ENCODE data around the gene VIM. TPM values are rescaled to one million over a fixed set of nuclear protein-coding genes. Genes with fewer than 3 reads are reported as not detected.
"Not testable (repeated sequence)": the region's sequence is repeated elsewhere in the genome, so short reads cannot be mapped to it uniquely, and the experiment has no call there.

Gene VIM
- total RNA-seq, 2 experiments from 2014 or later = 515 to 525 TPM

DNA sequence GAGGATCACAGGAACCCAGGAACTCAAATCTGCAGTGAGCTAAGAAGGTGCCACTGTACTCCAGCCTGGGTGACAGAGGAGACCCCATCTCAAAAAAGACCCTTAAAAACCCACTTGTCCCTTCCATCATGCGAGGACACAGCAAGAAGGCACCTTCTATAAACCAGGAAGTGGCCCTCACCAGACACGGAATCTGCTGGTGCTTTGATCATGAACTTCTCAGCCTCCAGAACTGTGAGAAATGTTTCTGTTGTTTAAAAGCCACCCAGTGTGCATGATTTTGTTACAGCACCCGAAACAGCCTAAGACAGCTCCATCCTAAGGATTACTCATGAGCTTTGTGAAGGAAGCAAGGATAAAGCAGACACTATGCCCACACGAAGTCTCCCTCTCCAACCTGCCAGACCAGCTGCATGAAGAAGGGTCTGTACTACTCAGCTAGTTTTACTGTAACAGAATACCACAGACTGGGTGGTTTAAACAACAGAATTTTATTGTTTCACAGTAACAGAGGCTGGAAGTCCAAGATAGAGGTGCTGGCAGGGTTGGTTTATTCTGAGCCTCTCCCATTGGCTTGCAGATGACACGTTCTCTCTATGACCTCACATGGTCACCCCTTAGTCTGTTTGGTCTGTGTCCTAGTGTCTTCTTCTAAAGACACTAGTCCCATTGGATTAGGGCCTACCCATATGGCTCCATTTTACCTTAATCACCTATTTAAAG is 13.7 kb downstream of the VIM start:
- ChIA-PET POLR2A (interaction anchor here (0.6 to 0.9 kb wide), 3 partner anchors 14 to 715 kb away, joined by 4 to 5 read pairs (median 5); partner anchors contain the start of gene VIM), CTCF (interaction anchor here (3.0 kb wide), 1 partner anchor 15 kb away, joined by 8 read pairs; no protein-coding TSS in a partner anchor)
- DNase-seq = no peak
- Mint-ChIP-seq H3K27ac (no peak overlapping the region), H3K4me1 (ENCODE audit: low read depth) (peaks cover 3% of the 10 kb centered on the region), H3K27me3 (no peaks in the 10 kb centered on the region), H3K9me3 (no peaks in the 10 kb centered on the region), H3K4me3 (no peak overlapping the region), H3K36me3 (peaks cover 2% of the 10 kb centered on the region)
- intact Hi-C loops (cut with micrococcal nuclease) = no loop called here

GRCh38 chr10:17244700-17245365 is 16.8 kb downstream of the VIM start:
- ChIA-PET CTCF (interaction anchor here (1.7 kb wide), 1 partner anchor 391 kb away, joined by 3 read pairs; no protein-coding TSS in a partner anchor), POLR2A (no interaction called here)
- H3K27ac Mint-ChIP-seq = no peak overlapping the region

GRCh38 chr10:17247210-17247609 is 19.2 kb downstream of the VIM start:
- Mint-ChIP-seq H3K27me3 (no peaks in the 10 kb centered on the region), H3K9me3 (peaks cover 4% of the 10 kb centered on the region), H3K36me3 (no peaks in the 10 kb centered on the region), H3K4me1 (ENCODE audit: low read depth) (no peaks in the 10 kb centered on the region), H3K4me3 (no peak overlapping the region), H3K27ac (no peak overlapping the region)
- CTCF ChIA-PET = interaction anchor here (1.0 kb wide), 1 partner anchor 208 kb away, joined by 3 read pairs; no protein-coding TSS in a partner anchor
- intact Hi-C loops (cut with micrococcal nuclease) = no loop called here
- POLR2A ChIA-PET = no interaction called here
- no peak for DNase-seq

More at GRCh38 chr10:17244700-17245365, 16.8 kb downstream of the VIM start:
- peaks cover 4% of the 10 kb centered on the region for H3K9me3 Mint-ChIP-seq
- intact Hi-C loops (cut with micrococcal nuclease) = no loop called here
- no peak overlapping the region for H3K4me3 Mint-ChIP-seq
- peaks cover 2% of the 10 kb centered on the region for H3K4me1 Mint-ChIP-seq (ENCODE audit: low read depth)
- H3K27me3 Mint-ChIP-seq = no peaks in the 10 kb centered on the region
- no peak for DNase-seq
- H3K36me3 Mint-ChIP-seq = no peaks in the 10 kb centered on the region

DNA sequence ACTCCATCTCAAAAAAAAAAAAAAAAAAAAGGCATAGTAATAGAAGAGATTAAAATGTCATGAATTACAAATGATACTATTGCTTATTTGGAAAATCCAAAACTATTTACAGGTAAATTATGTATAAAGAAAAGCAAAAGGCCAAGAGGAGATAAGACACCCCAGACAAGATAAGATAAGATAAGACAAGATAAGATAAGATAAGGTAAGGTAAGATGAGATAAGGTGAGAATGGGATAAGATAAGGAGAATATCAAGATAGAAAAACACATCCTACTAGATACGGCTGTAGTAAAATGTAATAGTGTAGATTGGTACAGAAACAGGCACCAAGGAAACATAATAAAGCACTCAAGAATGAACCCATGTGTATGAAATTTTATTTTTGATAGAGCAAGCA is 20.9 kb downstream of the VIM start:
- ChIA-PET CTCF (no interaction called here), POLR2A (interaction anchor here (0.7 kb wide), 1 partner anchor 48 kb away, joined by 3 read pairs; no protein-coding TSS in a partner anchor)
- Mint-ChIP-seq H3K9me3 (peaks cover 4% of the 10 kb centered on the region), H3K4me3 (no peak overlapping the region), H3K4me1 (ENCODE audit: low read depth) (no peaks in the 10 kb centered on the region), H3K27me3 (no peaks in the 10 kb centered on the region), H3K36me3 (no peaks in the 10 kb centered on the region), H3K27ac (no peak overlapping the region)
- intact Hi-C loops (cut with micrococcal nuclease) = no loop called here
- no peak for DNase-seq

- H3K9me3 Mint-ChIP-seq = peaks cover 4% of the 10 kb centered on the region
Measured at GRCh38 chr10:17249820-17250219, 21.8 kb downstream of the VIM start.

GRCh38 chr10:17250736-17251135 is 22.7 kb downstream of the VIM start:
- DNase-seq = no peak
- H3K9me3 Mint-ChIP-seq = peaks cover 4% of the 10 kb centered on the region
- no peaks in the 10 kb centered on the region for H3K27me3 Mint-ChIP-seq
- POLR2A ChIA-PET = no interaction called here
- CTCF ChIA-PET = interaction anchor here (1.1 kb wide), 2 partner anchors 408 to 423 kb away, joined by 3 to 5 read pairs; no protein-coding TSS in a partner anchor
- intact Hi-C loops (cut with micrococcal nuclease) = no loop called here
- H3K27ac Mint-ChIP-seq = no peak overlapping the region
- peaks cover 2% of the 10 kb centered on the region for H3K4me1 Mint-ChIP-seq (ENCODE audit: low read depth)
- no peaks in the 10 kb centered on the region for H3K36me3 Mint-ChIP-seq
- no peak overlapping the region for H3K4me3 Mint-ChIP-seq

More at GRCh38 chr10:17249820-17250219, 21.8 kb downstream of the VIM start:
- Mint-ChIP-seq H3K27ac (no peak overlapping the region), H3K27me3 (no peaks in the 10 kb centered on the region), H3K36me3 (no peaks in the 10 kb centered on the region), H3K4me3 (no peak overlapping the region), H3K4me1 (ENCODE audit: low read depth) (no peaks in the 10 kb centered on the region)
- POLR2A ChIA-PET = no interaction called here
- no peak for DNase-seq
- CTCF ChIA-PET = interaction anchor here (1.1 kb wide), 2 partner anchors 407 to 422 kb away, joined by 3 to 5 read pairs; no protein-coding TSS in a partner anchor
- intact Hi-C loops (cut with micrococcal nuclease) = no loop called here

- H3K27ac Mint-ChIP-seq; H3K4me1 Mint-ChIP-seq (ENCODE audit: low read depth); POLR2A ChIA-PET; H3K27me3 Mint-ChIP-seq; intact Hi-C loops (cut with micrococcal nuclease); H3K9me3 Mint-ChIP-seq; H3K36me3 Mint-ChIP-seq; H3K4me3 Mint-ChIP-seq; DNase-seq: not testable (repeated sequence)
- CTCF ChIA-PET = interaction anchor here (0.9 to 2.6 kb wide), 4 partner anchors 154 to 426 kb away, joined by 3 to 11 read pairs (median 4); no protein-coding TSS in a partner anchor
Measured at GRCh38 chr10:17254543-17255050, 26.6 kb downstream of the VIM start.

GRCh38 chr10:17255512-17255911 is 27.5 kb downstream of the VIM start:
- Mint-ChIP-seq H3K9me3 (no peaks in the 10 kb centered on the region), H3K4me3 (no peak overlapping the region), H3K27me3 (no peaks in the 10 kb centered on the region), H3K36me3 (no peaks in the 10 kb centered on the region), H3K4me1 (ENCODE audit: low read depth) (peaks cover 5% of the 10 kb centered on the region), H3K27ac (no peak overlapping the region)
- ChIA-PET POLR2A (no interaction called here), CTCF (interaction anchor here (0.9 to 2.6 kb wide), 2 partner anchors 154 to 427 kb away, joined by 3 to 11 read pairs; no protein-coding TSS in a partner anchor)
- intact Hi-C loops (cut with micrococcal nuclease) = no loop called here
- DNase-seq = no peak

DNA sequence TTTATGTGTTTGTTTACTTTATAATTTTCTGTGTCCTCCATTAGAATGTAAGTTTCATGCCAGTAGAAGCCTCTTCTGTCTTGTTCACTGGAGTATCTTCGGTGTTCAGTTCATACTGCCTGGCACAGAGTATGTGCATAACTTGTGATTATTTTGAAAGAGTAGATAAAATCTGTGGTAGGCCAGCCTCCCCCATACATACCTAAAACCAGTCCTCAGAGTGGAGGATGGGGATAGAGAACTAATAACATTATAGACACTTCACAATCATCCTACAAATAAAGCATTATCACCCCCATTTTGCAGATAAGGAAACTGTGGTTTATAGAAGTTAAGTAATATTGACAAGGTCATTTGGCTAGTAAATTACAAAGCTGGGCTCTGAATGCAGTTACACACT is 28.0 kb downstream of the VIM start:
- intact Hi-C loops (cut with micrococcal nuclease) = no loop called here
- H3K36me3 Mint-ChIP-seq = no peaks in the 10 kb centered on the region
- no peak overlapping the region for H3K4me3 Mint-ChIP-seq
- H3K9me3 Mint-ChIP-seq = no peaks in the 10 kb centered on the region
- CTCF ChIA-PET = interaction anchor here (0.7 to 2.6 kb wide), 15 partner anchors 12 to 439 kb away, joined by 3 to 15 read pairs (median 6); partner anchors contain the start of gene RSU1
- POLR2A ChIA-PET = no interaction called here
- H3K27me3 Mint-ChIP-seq = no peaks in the 10 kb centered on the region
- no peak for DNase-seq
- no peak overlapping the region for H3K27ac Mint-ChIP-seq
- peaks cover 5% of the 10 kb centered on the region for H3K4me1 Mint-ChIP-seq (ENCODE audit: low read depth)

DNA sequence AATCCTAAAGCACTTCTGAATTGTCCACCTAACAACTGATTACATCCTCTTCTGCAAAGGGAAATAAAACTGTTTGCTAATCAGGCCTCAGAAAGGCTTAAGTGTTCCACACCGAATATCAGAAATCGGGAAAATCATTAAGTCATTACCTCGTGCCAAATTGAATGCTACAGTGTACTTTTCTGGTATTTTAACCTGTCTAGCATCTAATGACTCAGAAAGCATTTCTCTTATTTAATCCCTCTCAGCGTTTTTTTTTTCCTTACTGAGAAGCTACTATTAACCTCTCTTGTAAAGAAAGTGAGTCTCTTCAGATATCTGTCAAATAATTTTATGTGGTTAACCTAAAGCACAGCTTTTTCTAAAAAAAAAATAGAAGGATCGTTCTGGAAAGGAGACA is 28.6 kb downstream of the VIM start:
- Mint-ChIP-seq H3K27me3 (no peaks in the 10 kb centered on the region), H3K27ac (no peak overlapping the region), H3K36me3 (no peaks in the 10 kb centered on the region), H3K4me1 (ENCODE audit: low read depth) (peaks cover 5% of the 10 kb centered on the region), H3K9me3 (peaks cover 6% of the 10 kb centered on the region), H3K4me3 (no peak overlapping the region)
- DNase-seq = no peak
- CTCF ChIA-PET = interaction anchor here (0.7 to 1.7 kb wide), 21 partner anchors 9 to 440 kb away, joined by 3 to 15 read pairs (median 5); partner anchors contain the start of gene RSU1
- POLR2A ChIA-PET = no interaction called here
- intact Hi-C loops (cut with micrococcal nuclease) = loop anchor here (1.0 kb wide), 3 partner anchors 365 to 428 kb away; no protein-coding TSS in a partner anchor

DNA sequence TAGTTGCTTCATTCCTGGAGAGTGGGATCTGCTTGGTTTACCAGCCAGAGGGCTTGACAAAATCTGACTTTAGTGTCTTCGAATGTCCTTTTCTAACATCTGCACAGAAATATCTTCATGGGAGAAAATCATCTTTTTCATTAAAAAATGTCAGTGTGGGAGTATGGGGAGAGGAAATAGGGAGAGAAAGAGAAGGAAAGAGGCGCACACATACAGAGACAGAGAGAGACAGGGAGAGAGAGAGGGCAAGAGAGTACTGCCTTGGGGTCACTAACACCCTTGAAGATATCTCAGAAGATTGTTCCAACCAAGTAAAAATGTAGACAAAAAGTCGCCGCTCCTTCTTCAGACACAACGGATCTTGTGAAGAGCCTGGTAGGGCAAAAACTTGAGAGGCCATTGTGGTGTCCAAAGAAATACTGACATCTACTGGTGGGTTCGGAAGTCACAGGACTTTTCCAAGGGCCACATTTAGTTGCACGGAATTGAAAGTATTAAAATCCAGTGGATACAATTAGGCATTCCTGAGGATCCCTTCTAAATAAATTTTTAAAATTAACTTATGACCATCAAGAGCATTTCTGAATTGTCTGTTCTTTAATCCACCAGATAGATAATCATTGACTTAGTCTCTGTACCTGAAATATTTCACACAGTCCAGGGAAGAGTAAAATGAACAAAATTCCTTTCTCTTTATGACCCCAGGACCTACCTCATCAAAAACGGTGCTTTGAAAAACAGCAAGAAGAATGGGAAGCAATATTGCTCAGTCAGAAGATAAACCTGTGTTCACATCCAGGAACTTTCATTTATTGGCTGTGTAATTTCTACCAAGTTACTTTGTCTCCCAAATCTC is 29.7 kb downstream of the VIM start:
- no peak overlapping the region for H3K27ac Mint-ChIP-seq
- DNase-seq = peak; percentile 58
- H3K27me3 Mint-ChIP-seq = no peaks in the 10 kb centered on the region
- H3K4me3 Mint-ChIP-seq = peak overlapping the region; percentile 5
- intact Hi-C loops (cut with micrococcal nuclease) = loop anchor here (1.0 kb wide), 3 partner anchors 366 to 429 kb away; no protein-coding TSS in a partner anchor
- CTCF ChIA-PET = interaction anchor here (0.7 to 1.7 kb wide), 21 partner anchors 8 to 441 kb away, joined by 3 to 15 read pairs (median 5); partner anchors contain the start of gene RSU1
- peaks cover 16% of the 10 kb centered on the region for H3K9me3 Mint-ChIP-seq
- H3K4me1 Mint-ChIP-seq (ENCODE audit: low read depth) = peaks cover 5% of the 10 kb centered on the region
- POLR2A ChIA-PET = no interaction called here
- H3K36me3 Mint-ChIP-seq = no peaks in the 10 kb centered on the region
